HEK293 (cell line): ENCODE results near the gene L3MBTL4.

Source experiments
- CTCF ChIA-PET: fragments of 350-600 bp; formaldehyde crosslinking; extraction: SDS; loops from one replicate; lab custom pipeline; 2021; ENCODE audit warnings: antibody characterized with exemption; lab: Yijun Ruan, JAX
- POLR2A ChIA-PET: fragments of 300-600 bp; formaldehyde crosslinking; extraction: SDS; loops from one replicate; lab custom pipeline; 2020; ENCODE audit warnings: antibody characterized with exemption, inconsistent platforms; lab: Yijun Ruan, JAX
- H3K27ac ChIP-seq: fragments of 200-500 bp; sonication (Bioruptor generic); 2 replicates; pipeline ENCODE4 v1.5.1; 2014; ENCODE audit warnings: low read depth, low read length, control low read depth, inconsistent platforms; ENCODE audit errors: extremely low read depth
- H3K36me3 ChIP-seq, 2 experiments: fragments of 200-500 bp in 1 of 2; sonication (Bioruptor generic) in 1 of 2; 1 replicate in 1 of 2; 2 replicates in 1 of 2; pipeline ENCODE4 v1.5.1; 2014 to 2017; ENCODE audit warnings: inconsistent platforms in 2 of 2, low read length in 2 of 2; ENCODE audit not compliant: control insufficient read depth in 2 of 2, insufficient read depth in 1 of 2
- H3K4me1 ChIP-seq: fragments of 200-500 bp; sonication (Bioruptor generic); 2 replicates; pipeline ENCODE4 v1.5.1; 2014; ENCODE audit warnings: mild to moderate bottlenecking, low read length, inconsistent platforms; ENCODE audit not compliant: control insufficient read depth, insufficient read depth
- H3K4me3 ChIP-seq: 2 replicates; pipeline ENCODE4 v1.5.1; 2011; ENCODE audit warnings: low read depth, mild to moderate bottlenecking, control low read depth, low read length, moderate library complexity
- H3K9me3 ChIP-seq: fragments of 200-500 bp; sonication (Bioruptor generic); 2 replicates; pipeline ENCODE4 v1.5.1; 2014; ENCODE audit warnings: low read depth, low read length, inconsistent platforms; ENCODE audit not compliant: control insufficient read depth, insufficient read depth
- IKZF3 ChIP-seq: fragments of 450-650 bp; IDR thresholded peaks from 2 replicates; pipeline ENCODE4 v1.5.0; 2018; ENCODE audit warnings: missing biosample characterization, mild to moderate bottlenecking, missing genetic modification characterization, moderate library complexity
- MYNN ChIP-seq: fragments of 450-650 bp; formaldehyde crosslinking; IDR thresholded peaks from 2 replicates; pipeline ENCODE4 v1.5.1; 2016; ENCODE audit warnings: missing biosample characterization, missing genetic modification characterization, borderline replicate concordance
- PRDM1 ChIP-seq: fragments of 450-650 bp; formaldehyde crosslinking; IDR thresholded peaks from 2 replicates; pipeline ENCODE4; 2016; ENCODE audit warnings: missing biosample characterization, missing genetic modification characterization
- PRDM6 ChIP-seq: fragments of 450-650 bp; formaldehyde crosslinking; IDR thresholded peaks from 2 replicates; pipeline ENCODE4 v1.5.1; 2017; ENCODE audit warnings: missing biosample characterization, missing genetic modification characterization
- REPIN1 ChIP-seq: fragments of 450-650 bp; formaldehyde crosslinking; IDR thresholded peaks from 2 replicates; pipeline ENCODE4 v1.5.1; 2017; ENCODE audit warnings: missing biosample characterization, missing genetic modification characterization, low read depth
- SCRT1 ChIP-seq: fragments of 450-650 bp; formaldehyde crosslinking; IDR thresholded peaks from 2 replicates; pipeline ENCODE4 v1.5.1; 2016; ENCODE audit warnings: missing biosample characterization, missing genetic modification characterization, borderline replicate concordance
- SP2 ChIP-seq: fragments of 450-650 bp; formaldehyde crosslinking; IDR thresholded peaks from 2 replicates; pipeline ENCODE4 v1.5.1; 2016; ENCODE audit warnings: missing biosample characterization, missing genetic modification characterization
- TCF7L2 ChIP-seq: IDR thresholded peaks from 2 replicates; pipeline ENCODE4 v1.6.1; 2011; ENCODE audit warnings: low read depth, mild to moderate bottlenecking, inconsistent platforms, low read length, moderate library complexity, borderline replicate concordance
- WT1 ChIP-seq: fragments of 450-650 bp; formaldehyde crosslinking; IDR thresholded peaks from 2 replicates; pipeline ENCODE4 v1.5.1; 2016; ENCODE audit warnings: missing biosample characterization, missing genetic modification characterization
- ZBTB1 ChIP-seq: fragments of 450-650 bp; formaldehyde crosslinking; IDR thresholded peaks from 2 replicates; pipeline ENCODE4 v1.5.1; 2016; ENCODE audit warnings: missing biosample characterization, missing genetic modification characterization
- ZEB2 ChIP-seq: fragments of 450-650 bp; formaldehyde crosslinking; IDR thresholded peaks from 2 replicates; pipeline ENCODE4 v1.5.1; 2016; ENCODE audit warnings: missing biosample characterization, missing genetic modification characterization
- ZNF18 ChIP-seq: fragments of 450-650 bp; formaldehyde crosslinking; IDR thresholded peaks from 2 replicates; pipeline ENCODE4 v1.5.1; 2016; ENCODE audit warnings: missing biosample characterization, missing genetic modification characterization
- ZNF2 ChIP-seq: fragments of 450-650 bp; formaldehyde crosslinking; IDR thresholded peaks from 2 replicates; pipeline ENCODE4 v1.5.1; 2016; ENCODE audit warnings: missing biosample characterization, missing genetic modification characterization
- ZNF23 ChIP-seq: fragments of 450-650 bp; formaldehyde crosslinking; IDR thresholded peaks from 2 replicates; pipeline ENCODE4 v1.5.1; 2016; ENCODE audit warnings: missing biosample characterization, missing genetic modification characterization, borderline replicate concordance
- ZNF274 ChIP-seq, 2 experiments: fragments of 200-500 bp in 1 of 2; fragments of 450-650 bp in 1 of 2; sonication (Bioruptor generic) in 1 of 2; formaldehyde crosslinking in 1 of 2; IDR thresholded peaks; 2 replicates each; pipeline versions ENCODE4 v1.5.1 to v1.6.1; 2014 to 2016; ENCODE audit warnings: borderline replicate concordance in 1 of 2, inconsistent platforms in 1 of 2, low read length in 1 of 2, missing biosample characterization in 1 of 2, missing genetic modification characterization in 1 of 2
- ZNF280C ChIP-seq: fragments of 450-650 bp; formaldehyde crosslinking; IDR thresholded peaks from 2 replicates; pipeline ENCODE4 v1.5.1; 2016; ENCODE audit warnings: missing biosample characterization, missing genetic modification characterization
- ZNF354C ChIP-seq: fragments of 450-650 bp; formaldehyde crosslinking; IDR thresholded peaks from 2 replicates; pipeline ENCODE4 v1.5.1; 2016; ENCODE audit warnings: missing biosample characterization, missing genetic modification characterization, low read depth, borderline replicate concordance
- ZNF366 ChIP-seq: fragments of 450-650 bp; formaldehyde crosslinking; conservative IDR thresholded peaks from 2 replicates; pipeline ENCODE4 v1.5.1; 2016; ENCODE audit warnings: missing biosample characterization, missing genetic modification characterization
- ZNF426 ChIP-seq: fragments of 450-650 bp; formaldehyde crosslinking; IDR thresholded peaks from 2 replicates; pipeline ENCODE4 v1.5.1; 2017; ENCODE audit warnings: missing biosample characterization, missing genetic modification characterization, mild to moderate bottlenecking, inconsistent platforms, moderate library complexity
- ZNF433 ChIP-seq: fragments of 450-650 bp; formaldehyde crosslinking; IDR thresholded peaks from 2 replicates; pipeline ENCODE4 v1.5.1; 2016; ENCODE audit warnings: missing biosample characterization, missing genetic modification characterization, low read depth
- ZNF513 ChIP-seq: fragments of 450-650 bp; IDR thresholded peaks from 2 replicates; pipeline ENCODE4 v1.5.1; 2018; ENCODE audit warnings: missing biosample characterization, missing genetic modification characterization
- ZNF521 ChIP-seq: fragments of 450-650 bp; formaldehyde crosslinking; IDR thresholded peaks from 2 replicates; pipeline ENCODE4 v1.5.1; 2017; ENCODE audit warnings: missing biosample characterization, mild to moderate bottlenecking, missing genetic modification characterization
- ZNF600 ChIP-seq: fragments of 450-650 bp; formaldehyde crosslinking; IDR thresholded peaks from 2 replicates; pipeline ENCODE4 v1.5.1; 2016; ENCODE audit warnings: missing biosample characterization, missing genetic modification characterization
- ZNF76 ChIP-seq: fragments of 450-650 bp; formaldehyde crosslinking; IDR thresholded peaks from 2 replicates; pipeline ENCODE4; 2016; ENCODE audit warnings: low read depth, missing biosample characterization, missing genetic modification characterization, borderline replicate concordance
- ZSCAN18 ChIP-seq: fragments of 450-650 bp; formaldehyde crosslinking; IDR thresholded peaks from 2 replicates; pipeline ENCODE4 v1.5.1; 2016; ENCODE audit warnings: missing biosample characterization, missing genetic modification characterization
- ZSCAN4 ChIP-seq: fragments of 450-650 bp; formaldehyde crosslinking; IDR thresholded peaks from 2 replicates; pipeline ENCODE4 v1.5.1; 2017; ENCODE audit warnings: missing biosample characterization, missing genetic modification characterization

Gene L3MBTL4

GRCh38 chr18:6362559-6363129 lies 52.1 kb downstream of the L3MBTL4 start:
- H3K36me3 ChIP-seq: no peaks in the 10 kb centered on the region
- no peak overlapping the region for H3K4me3 ChIP-seq
- POLR2A ChIA-PET: no interaction called here
- no peaks in the 10 kb centered on the region for H3K9me3 ChIP-seq
- no peak overlapping the region for H3K27ac ChIP-seq
- CTCF ChIA-PET: no interaction called here
- peaks cover 48% of the 10 kb centered on the region for H3K4me1 ChIP-seq
- TF ChIP-seq ZEB2 (no peak), ZNF274 (IDR thresholded peaks at IDR 0.05; ENCODE audit: low read length) (no peak), ZNF274 (tag by site-specific recombination; IDR thresholded peaks at IDR 0.05; ENCODE audit: borderline replicate concordance) (no peak), ZSCAN4 (tag by site-specific recombination) (no peak), ZNF433 (tag by site-specific recombination) (no peak), PRDM6 (0 out of 2 replicates have a peak, but pooled peaks have one; percentile 20), PRDM1 (peak; percentile 80), ZNF513 (tag by site-specific recombination) (no peak), ZNF600 (tag by site-specific recombination) (no peak), SP2 (no peak), ZNF426 (tag by site-specific recombination) (no peak), ZNF521 (tag by site-specific recombination) (no peak), TCF7L2 (no peak), MYNN (tag by site-specific recombination) (no peak), REPIN1 (tag by site-specific recombination) (no peak), IKZF3 (tag by site-specific recombination) (0 out of 2 replicates have a peak, but pooled peaks have one; percentile 15), SCRT1 (no peak)

GRCh38 chr18:6357668-6358067 lies 57.0 kb downstream of the L3MBTL4 start:
- ChIA-PET POLR2A (no interaction called here), CTCF (interaction anchor here (0.8 kb wide), 1 partner anchor 503 kb away, joined by 3 read pairs; no protein-coding TSS in a partner anchor)
- Histone ChIP-seq H3K4me1 (peaks cover 32% of the 10 kb centered on the region), H3K9me3 (no peaks in the 10 kb centered on the region), H3K4me3 (no peak overlapping the region), H3K27ac (no peak overlapping the region), H3K36me3 (no peaks in the 10 kb centered on the region)
- no peak for TF ChIP-seq ZNF2 (tag by site-specific recombination)
- TF ChIP-seq ZNF18: no peak
- no peak for TF ChIP-seq ZNF76 (tag by site-specific recombination)
- TF ChIP-seq ZNF23 (tag by site-specific recombination): no peak
- TF ChIP-seq ZNF366 (tag by site-specific recombination): peak; percentile 40
- no peak for TF ChIP-seq ZSCAN18 (tag by site-specific recombination)
- no peak for TF ChIP-seq ZNF354C (tag by site-specific recombination)
- no peak for TF ChIP-seq ZBTB1 (tag by site-specific recombination)
- no peak for TF ChIP-seq WT1
- no peak for TF ChIP-seq ZNF280C (tag by site-specific recombination)
